Measurements from ENCODE around the gene IL36B.
"Not testable (repeated sequence)": the region's sequence is repeated elsewhere in the genome, so short reads cannot be mapped to it uniquely, and the experiment has no call there.

The IL36B gene

GRCh38 chr2:113052396-113052917, at the start of gene IL36B:
Gene IL36B (minus strand): TSS chr2:113052867.
- no peak for DNase-seq (ENCODE audit: low read depth in 3 of 3, low spot score in 1 of 3)

DNA sequence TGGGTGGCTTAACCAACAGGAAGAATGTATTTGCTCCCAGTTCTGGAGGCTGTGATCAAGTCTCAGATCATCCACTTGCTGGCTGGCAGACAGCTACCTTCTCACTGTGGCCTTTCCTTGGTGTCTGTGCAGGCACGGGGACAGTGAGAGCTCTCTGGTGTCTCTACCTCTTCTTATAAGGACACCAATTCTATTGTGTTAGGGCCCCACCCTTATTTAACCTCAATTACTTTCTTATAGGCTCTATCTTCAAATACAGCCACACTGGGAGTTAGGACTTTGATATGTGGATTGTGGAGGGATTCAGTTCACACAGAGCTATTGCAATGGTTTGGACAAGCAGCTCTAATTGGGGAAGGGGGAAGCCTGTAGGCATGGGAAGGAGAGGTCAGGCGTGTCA, 49.5 kb upstream of the IL36B start:
- DNase-seq (ENCODE audit: low read depth in 3 of 3, low spot score in 1 of 3) = no peak

DNA sequence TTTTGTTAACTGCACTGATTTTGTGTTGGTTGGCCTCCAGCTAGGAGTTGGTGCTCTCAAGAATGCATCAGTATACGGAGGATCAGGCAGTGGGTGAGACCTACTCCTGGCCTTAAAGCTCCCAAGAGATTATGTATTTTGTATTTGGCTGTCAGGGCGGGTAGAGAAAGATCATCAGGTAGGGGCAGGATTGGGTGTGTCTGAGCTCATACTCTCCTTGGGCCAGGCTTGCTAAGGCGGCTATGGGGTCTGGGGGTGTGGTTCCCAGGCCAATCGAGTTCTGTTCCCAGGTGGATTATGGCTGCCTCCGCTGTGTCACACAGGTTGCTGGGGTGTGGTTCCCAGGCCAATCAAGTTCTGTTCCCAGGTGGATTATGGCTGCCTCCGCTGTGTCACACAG, 45.9 kb upstream of the IL36B start:
- no peak for DNase-seq (ENCODE audit: low read depth in 3 of 3, low spot score in 1 of 3)

- no peak for DNase-seq (ENCODE audit: low read depth in 3 of 3, low spot score in 1 of 3)
Measured at GRCh38 chr2:113098041-113098440, 45.4 kb upstream of the IL36B start.

DNA sequence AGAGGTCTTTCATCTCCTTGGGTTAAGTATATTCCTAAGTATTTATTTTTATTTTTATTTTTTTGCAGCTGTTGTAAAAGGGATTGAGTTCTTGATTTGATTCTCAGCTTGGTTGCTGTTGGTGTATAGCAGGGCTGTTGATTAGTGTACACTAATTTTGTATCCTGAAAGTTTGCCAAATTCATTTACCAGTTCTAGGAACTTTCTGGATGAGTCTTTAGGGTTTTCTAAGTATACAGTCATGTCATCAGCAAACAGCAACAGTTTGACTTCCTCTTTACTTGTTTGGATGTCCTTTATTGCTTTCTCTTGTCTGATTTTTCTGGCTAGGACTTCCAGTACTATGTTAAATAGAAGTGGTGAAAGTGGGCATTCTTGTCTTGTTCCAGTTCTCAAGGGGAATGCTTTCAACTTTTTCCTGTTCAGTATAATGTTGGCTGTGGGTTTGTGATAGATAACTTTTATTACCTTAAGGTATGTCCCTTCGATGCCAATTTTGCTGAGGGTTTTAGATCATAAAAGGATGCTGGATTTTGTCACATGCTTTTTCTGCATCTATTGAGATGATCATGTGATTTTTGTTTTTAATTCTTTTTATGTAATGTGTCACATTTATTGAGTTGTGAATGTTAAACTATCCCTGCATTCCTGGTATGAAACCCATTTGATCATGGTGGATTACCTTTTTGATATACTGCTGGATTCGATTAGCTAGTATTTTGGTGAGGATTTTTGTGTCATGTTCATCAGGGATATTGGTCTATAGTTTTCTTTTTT, 44.4 kb upstream of the IL36B start:
- DNase-seq (ENCODE audit: low read depth in 3 of 3, low spot score in 1 of 3) = not testable (repeated sequence)

DNA sequence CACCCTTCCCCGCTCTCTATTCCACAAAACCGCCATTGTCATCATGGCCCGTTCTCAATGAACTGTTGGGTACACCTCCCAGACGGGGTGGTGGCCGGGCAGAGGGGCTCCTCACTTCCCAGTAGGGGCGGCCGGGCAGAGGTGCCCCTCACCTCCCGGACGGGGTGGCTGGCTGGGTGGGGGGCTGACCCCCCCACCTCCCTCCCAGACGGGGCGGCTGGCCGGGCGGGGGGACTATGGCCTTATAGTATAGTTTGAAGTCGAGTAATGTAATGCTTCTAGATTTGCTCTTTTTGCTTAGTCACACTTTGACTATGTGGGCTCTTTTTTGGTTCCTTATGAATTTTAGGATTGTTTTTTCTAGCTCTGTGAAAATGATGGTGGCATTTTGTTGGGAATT, 43.6 kb upstream of the IL36B start:
- not testable (repeated sequence) for DNase-seq (ENCODE audit: low read depth in 3 of 3, low spot score in 1 of 3)

DNA sequence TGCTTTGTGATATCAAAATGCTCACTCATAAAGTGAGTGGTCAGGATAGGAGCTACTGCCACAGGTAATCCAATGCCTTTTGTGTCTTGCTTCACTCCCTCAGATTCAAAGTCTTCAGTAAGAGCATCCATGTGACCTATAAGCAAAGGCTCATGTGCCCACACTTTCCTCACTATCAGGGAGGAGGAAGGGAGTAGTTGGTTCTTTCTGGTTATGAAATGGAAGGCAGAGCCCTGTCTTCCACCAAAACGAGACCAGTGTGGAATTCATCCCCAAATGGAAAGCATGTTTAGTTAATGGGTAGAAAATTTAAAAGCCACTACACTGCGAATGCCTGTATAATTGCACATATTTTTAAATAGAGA, 40.9 kb upstream of the IL36B start:
- no peak for DNase-seq (ENCODE audit: low read depth in 3 of 3, low spot score in 1 of 3)

- DNase-seq (ENCODE audit: low read depth in 3 of 3, low spot score in 1 of 3) = no peak
Measured at GRCh38 chr2:113092864-113093612, 40.4 kb upstream of the IL36B start.

DNA sequence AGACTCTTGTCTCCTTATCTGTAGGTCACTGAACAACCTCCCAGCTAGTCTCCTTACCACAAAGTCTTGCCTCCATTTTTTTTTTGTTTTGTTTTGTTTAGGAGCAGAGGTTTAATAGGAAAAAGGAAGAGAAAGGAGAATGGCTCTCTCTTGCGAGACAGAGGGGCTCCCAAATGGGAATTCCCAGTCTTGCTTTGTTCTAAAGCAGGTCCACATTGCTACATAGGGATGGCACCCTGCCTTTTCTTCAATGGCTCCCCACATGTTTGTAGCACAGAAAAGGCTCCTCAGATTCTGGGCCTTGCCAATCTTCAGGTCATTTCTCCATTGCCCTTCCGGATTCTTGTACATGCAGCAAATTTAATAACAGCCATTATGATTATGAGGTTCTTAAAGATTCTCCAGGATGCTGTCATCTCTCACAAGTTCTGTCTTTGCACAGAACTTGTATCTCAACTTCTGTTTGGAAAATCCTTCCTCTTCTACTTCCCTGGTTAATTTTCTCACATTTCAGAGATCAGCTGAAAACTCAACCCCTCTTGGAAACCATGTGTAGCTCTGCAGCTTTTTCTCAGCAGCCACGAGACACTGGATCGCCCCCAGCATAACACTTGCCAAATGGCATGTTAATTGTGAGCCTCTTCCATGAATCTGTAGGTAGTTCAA, 38.7 kb upstream of the IL36B start:
- DNase-seq (ENCODE audit: low read depth in 3 of 3, low spot score in 1 of 3) = no peak

DNA sequence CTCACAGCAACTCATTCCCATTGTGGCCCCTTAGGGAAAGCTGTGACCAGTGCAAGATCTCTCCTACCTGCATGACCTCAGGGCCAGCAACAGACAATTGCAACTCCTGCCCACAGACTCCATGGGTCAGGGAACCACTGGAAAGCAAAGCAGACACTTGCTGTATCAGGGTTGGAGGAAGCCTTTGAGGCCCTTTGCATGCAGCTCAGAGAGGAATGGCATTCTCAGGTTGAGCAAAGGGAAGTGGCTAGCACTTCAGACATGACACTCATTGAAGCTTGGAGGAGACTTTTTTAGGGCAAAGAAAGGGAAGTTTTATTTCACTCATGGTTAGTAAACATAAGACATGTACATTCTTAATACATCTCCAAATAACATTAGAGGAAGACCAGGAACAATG, 37.2 kb upstream of the IL36B start:
- no peak for DNase-seq (ENCODE audit: low read depth in 3 of 3, low spot score in 1 of 3)

DNA sequence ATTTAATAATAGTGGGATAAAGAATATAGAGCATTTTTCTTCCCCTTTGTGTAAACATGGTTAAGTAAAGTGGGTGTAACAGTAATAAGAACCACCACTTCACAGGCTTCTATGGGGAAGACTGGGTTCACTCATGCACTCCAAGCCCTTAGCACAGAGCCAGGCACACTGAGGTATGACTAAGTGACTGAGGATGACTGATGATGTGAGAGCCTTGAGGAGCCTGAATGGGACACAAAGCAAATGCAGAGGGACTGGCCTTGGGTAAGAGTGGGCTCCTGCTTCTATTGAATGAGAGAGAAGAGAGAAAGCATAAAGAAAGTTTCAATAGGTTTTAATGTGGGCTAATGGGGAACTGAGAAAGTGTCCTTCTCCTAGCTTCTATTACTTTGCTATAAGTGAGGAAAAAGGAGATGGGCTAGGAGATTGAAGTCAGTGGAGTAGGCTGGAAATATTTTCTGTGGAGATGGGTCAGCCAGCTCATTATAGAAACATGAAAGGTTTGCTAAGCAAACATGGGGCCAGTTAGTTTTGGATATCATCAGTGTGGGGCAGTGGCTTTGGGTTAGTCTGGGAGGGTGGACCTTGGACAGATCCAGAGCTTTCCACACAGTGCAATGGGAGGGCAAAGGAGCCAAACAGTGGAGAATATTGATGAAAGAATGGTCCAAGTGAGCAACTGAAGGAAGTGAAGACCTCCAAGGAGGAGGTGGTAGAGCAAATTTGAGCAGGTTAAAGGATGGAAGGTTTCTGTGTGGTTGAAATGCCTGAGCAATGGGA, 35.7 kb upstream of the IL36B start:
- no peak for DNase-seq (ENCODE audit: low read depth in 3 of 3, low spot score in 1 of 3)

- DNase-seq (ENCODE audit: low read depth in 3 of 3, low spot score in 1 of 3) = no peak
Measured at GRCh38 chr2:113085542-113085941, 32.9 kb upstream of the IL36B start.

GRCh38 chr2:113084249-113085000, 31.8 kb upstream of the IL36B start:
- DNase-seq (ENCODE audit: low read depth in 3 of 3, low spot score in 1 of 3) = no peak

GRCh38 chr2:113083296-113083695, 30.6 kb upstream of the IL36B start:
- no peak for DNase-seq (ENCODE audit: low read depth in 3 of 3, low spot score in 1 of 3)

GRCh38 chr2:113081488-113082210, 29.0 kb upstream of the IL36B start:
- no peak for DNase-seq (ENCODE audit: low read depth in 3 of 3, low spot score in 1 of 3)

- peak in 1 of 3 donors; percentile 47 for DNase-seq (ENCODE audit: low read depth in 3 of 3, low spot score in 1 of 3)
Measured at GRCh38 chr2:113080134-113080533, 27.5 kb upstream of the IL36B start.

DNA sequence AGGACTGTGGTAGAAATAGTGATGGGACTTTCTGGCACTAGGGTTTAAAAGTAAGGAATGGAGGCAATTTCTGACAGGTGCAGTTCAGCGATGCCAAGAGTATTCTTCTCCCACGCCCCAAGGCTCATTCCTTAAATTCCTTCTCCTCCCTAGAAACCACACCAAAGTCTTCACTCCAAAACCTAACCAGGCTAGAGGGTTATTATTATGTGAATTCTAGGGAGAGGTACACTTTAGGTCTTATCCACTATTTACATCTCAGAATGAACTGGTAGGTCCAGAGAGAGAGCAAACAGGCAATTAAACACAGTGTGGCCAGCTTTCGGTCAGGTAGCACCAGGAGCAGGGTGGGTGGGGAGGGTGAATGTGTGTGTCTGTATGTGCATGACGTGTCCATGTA, 26.5 kb upstream of the IL36B start:
- no peak for DNase-seq (ENCODE audit: low read depth in 3 of 3, low spot score in 1 of 3)

DNA sequence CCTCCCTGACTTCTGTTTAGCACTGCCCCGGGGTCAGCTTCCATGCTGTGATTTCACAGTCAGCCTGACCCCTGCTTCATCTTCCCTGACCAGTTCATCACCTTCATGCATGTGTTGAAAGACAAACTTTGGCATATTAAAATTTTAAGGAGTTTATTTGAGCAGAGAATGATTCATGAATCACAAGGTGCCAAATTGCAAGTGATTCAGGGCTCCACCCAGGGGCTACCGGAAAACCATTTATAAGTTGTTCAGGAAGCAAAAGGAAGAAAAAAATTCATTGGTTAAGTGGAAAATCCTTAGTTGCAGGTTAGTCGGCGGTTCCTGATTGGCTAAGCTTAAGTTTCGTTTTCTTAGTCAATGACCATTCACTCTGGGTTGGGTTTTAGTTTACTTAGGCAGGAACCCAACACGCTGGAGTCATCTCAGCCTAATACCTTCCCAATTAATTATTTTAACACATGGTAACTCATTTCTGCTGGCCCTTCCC, 25.7 kb upstream of the IL36B start:
- DNase-seq (ENCODE audit: low read depth in 3 of 3, low spot score in 1 of 3) = no peak

- no peak for DNase-seq (ENCODE audit: low read depth in 3 of 3, low spot score in 1 of 3)
Measured at GRCh38 chr2:113077921-113078320, 25.3 kb upstream of the IL36B start.

Data from stimulated activated CD4-positive, alpha-beta T cell treated with anti-CD3 and anti-CD28 coated beads, TNF-alpha, amount 100 ng/mL, for 1 hour (primary cell).